Measurements from ENCODE around the gene PLEKHH1. TPM values are rescaled to one million over a fixed set of nuclear protein-coding genes. Genes with fewer than 3 reads are reported as not detected.

PLEKHH1 gene
- total RNA-seq, 4 donors from 2014 or later: 0.75 to 3.4 (median 2.5) TPM

- Histone ChIP-seq H3K4me3 (no peak overlapping the region), H3K9me3 (no peaks in the 10 kb centered on the region), H3K27ac (no peak overlapping the region), H3K27me3 (peaks cover 0 to 22% (median 5%) of the 10 kb centered on the region in 3 donors), H3K4me1 (no peaks in the 10 kb centered on the region), H3K36me3 (no peaks in the 10 kb centered on the region)
- TF ChIP-seq CTCF (IDR thresholded peaks at IDR 0.05 in 4 of 5, conservative IDR thresholded peaks at IDR 0.05 in 1 of 5) (no peak), POLR2A (IDR thresholded peaks at IDR 0.05) (no peak)
- in situ Hi-C loops (cut with MboI; ENCODE audit: low sequenced_read_pairs in 4 of 4) (loop anchor here in 1 of 4 donors (10.0 kb wide), 1 partner anchor 180 kb away; the partner anchor contains the start of gene RDH12), intact Hi-C loops (cut with DNase I; ENCODE audit: low total_unique reads) (loop anchor here (10.0 kb wide), 1 partner anchor 100 kb away; no protein-coding TSS in a partner anchor)
- DNase-seq (no peak), ATAC-seq (no peak)
Measured at GRCh38 chr14:67524634-67524963, 8.5 kb upstream of the PLEKHH1 start.

GRCh38 chr14:67525389-67525788 is 7.7 kb upstream of the PLEKHH1 start:
- ATAC-seq: no peak
- H3K4me1 ChIP-seq: no peaks in the 10 kb centered on the region
- in situ Hi-C loops (cut with MboI; ENCODE audit: low sequenced_read_pairs in 4 of 4) (loop anchor here in 2 of 4 donors (5.0 to 10.0 kb wide), 2 partner anchors 42 to 179 kb away; partner anchors contain the start of gene RDH12 (in 1 of the 2)), intact Hi-C loops (cut with DNase I; ENCODE audit: low total_unique reads) (loop anchor here (10.0 kb wide), 1 partner anchor 101 kb away; no protein-coding TSS in a partner anchor)
- DNase-seq: no peak
- TF ChIP-seq POLR2A (IDR thresholded peaks at IDR 0.05): no peak
- no peak for TF ChIP-seq CTCF (IDR thresholded peaks at IDR 0.05 in 4 of 5, conservative IDR thresholded peaks at IDR 0.05 in 1 of 5)
- no peak overlapping the region for H3K4me3 ChIP-seq
- no peaks in the 10 kb centered on the region for H3K36me3 ChIP-seq
- H3K9me3 ChIP-seq: no peaks in the 10 kb centered on the region
- H3K27me3 ChIP-seq: peaks cover 0 to 22% (median 5%) of the 10 kb centered on the region in 3 donors
- no peak overlapping the region for H3K27ac ChIP-seq

GRCh38 chr14:67526181-67526580 is 6.9 kb upstream of the PLEKHH1 start:
- intact Hi-C loops (cut with DNase I; ENCODE audit: low total_unique reads): loop anchor here (1.0 to 10.0 kb wide), 3 partner anchors 45 to 178 kb away; no protein-coding TSS in a partner anchor
- no peaks in the 10 kb centered on the region for H3K36me3 ChIP-seq
- H3K27ac ChIP-seq: no peak overlapping the region
- H3K4me1 ChIP-seq: no peaks in the 10 kb centered on the region
- TF ChIP-seq CTCF (IDR thresholded peaks at IDR 0.05 in 4 of 5, conservative IDR thresholded peaks at IDR 0.05 in 1 of 5) (no peak), POLR2A (IDR thresholded peaks at IDR 0.05) (no peak)
- ATAC-seq: no peak
- H3K4me3 ChIP-seq: no peak overlapping the region
- H3K9me3 ChIP-seq: no peaks in the 10 kb centered on the region
- H3K27me3 ChIP-seq: peaks cover 0 to 22% (median 5%) of the 10 kb centered on the region in 3 donors
- in situ Hi-C loops (cut with MboI; ENCODE audit: low sequenced_read_pairs in 4 of 4): loop anchor here in 2 of 4 donors (5.0 to 10.0 kb wide), 2 partner anchors 41 to 179 kb away; partner anchors contain the start of gene RDH12 (in 1 of the 2)
- DNase-seq: no peak

- in situ Hi-C loops (cut with MboI; ENCODE audit: low sequenced_read_pairs in 4 of 4): loop anchor here in 2 of 4 donors (5.0 to 10.0 kb wide), 2 partner anchors 40 to 178 kb away; partner anchors contain the start of gene RDH12 (in 1 of the 2)
- Histone ChIP-seq H3K27me3 (peaks cover 0 to 22% (median 5%) of the 10 kb centered on the region in 3 donors), H3K4me1 (no peaks in the 10 kb centered on the region), H3K4me3 (no peak overlapping the region), H3K9me3 (no peaks in the 10 kb centered on the region), H3K36me3 (no peaks in the 10 kb centered on the region), H3K27ac (no peak overlapping the region)
- ATAC-seq: peak; percentile 79 to 82
- intact Hi-C loops (cut with DNase I; ENCODE audit: low total_unique reads): loop anchor here (1.0 to 10.0 kb wide), 3 partner anchors 44 to 177 kb away; no protein-coding TSS in a partner anchor
- DNase-seq: peak in 1 of 2 donors; percentile 33
- TF ChIP-seq CTCF (IDR thresholded peaks at IDR 0.05 in 4 of 5, conservative IDR thresholded peaks at IDR 0.05 in 1 of 5) (peak; percentile 60 to 79 (median 75)), POLR2A (IDR thresholded peaks at IDR 0.05) (no peak)
Measured at GRCh38 chr14:67526676-67527459, 6.2 kb upstream of the PLEKHH1 start.
